Hepatocyte (in vitro differentiated cells): ENCODE results near the gene NPIPB13.
"Not testable (repeated sequence)": the region's sequence is repeated elsewhere in the genome, so short reads cannot be mapped to it uniquely, and the experiment has no call there.

ENCODE experiments used
- CTCF ChIP-seq: fragments of 200-600 bp; sonication (generic); IDR thresholded peaks from 2 replicates; pipeline ENCODE4 v1.5.1; 2016; ENCODE audit warnings: antibody characterized with exemption, mild to moderate bottlenecking; ENCODE audit not compliant: poor library complexity
- EZH2 ChIP-seq: fragments of 200-600 bp; sonication (generic); IDR thresholded peaks from 2 replicates; pipeline ENCODE4 v1.6.1; 2016; ENCODE audit warnings: antibody characterized with exemption, mild to moderate bottlenecking, borderline replicate concordance
- EZH2phosphoT487 ChIP-seq: fragments of 200-600 bp; sonication (generic); IDR thresholded peaks from one replicate; pipeline ENCODE4 v1.6.1; 2018; ENCODE audit warnings: antibody characterized with exemption, mild to moderate bottlenecking, low read depth, moderate library complexity; ENCODE audit not compliant: unreplicated experiment, severe bottlenecking

DNA sequence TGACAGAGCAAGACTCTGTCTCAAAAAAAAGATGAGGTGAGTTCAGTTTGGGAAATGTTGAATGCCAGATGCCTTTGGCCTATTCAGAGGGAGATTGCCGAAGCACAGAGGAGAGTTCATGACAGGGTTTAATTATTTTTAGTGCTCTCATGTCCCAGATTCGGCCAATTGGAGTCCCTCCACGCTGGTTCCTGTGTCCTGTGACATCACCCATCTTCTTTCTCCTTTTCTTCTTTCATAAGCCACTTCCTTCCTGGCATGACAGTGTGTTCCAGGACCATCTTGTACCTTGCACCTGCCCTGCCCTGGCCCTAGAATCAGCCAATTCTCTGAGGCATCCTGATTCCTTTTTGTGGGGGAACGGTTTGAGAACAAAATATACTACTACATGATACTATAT is 36.9 kb downstream of the NPIPB13 start:
- TF ChIP-seq CTCF, EZH2, EZH2phosphoT487: not testable (repeated sequence)
